Activated CD8-positive, alpha-beta T cell treated with anti-CD3 and anti-CD28 coated beads for 36 hours (primary cell): Measurements from ENCODE around the gene TBC1D1. TPM values are rescaled to one million over a fixed set of nuclear protein-coding genes. Genes with fewer than 3 reads are reported as not detected.

Source experiments
- ATAC-seq: fragments of 200-7000 bp; cut with Tn5 transposase; one replicate; pipeline ENCODE4 v1.10.0; 2021; ENCODE audit warnings: mild to moderate bottlenecking, moderate library complexity
- CTCF ChIA-PET: fragments of 350-600 bp; sonication (Branson Sonifier 250); formaldehyde crosslinking; loops from one replicate; lab custom pipeline; 2021; ENCODE audit warnings: antibody characterized with exemption; lab: Charles Lee
- POLR2A ChIA-PET: fragments of 350-600 bp; sonication (Branson Sonifier 250); formaldehyde crosslinking; loops from one replicate; lab custom pipeline; 2021; ENCODE audit warnings: antibody characterized with exemption; lab: Charles Lee
- DNase-seq: peaks from one replicate; pipeline ENCODE4 v3.0.0-alpha.2; 2020
- H3K27ac Mint-ChIP-seq: one replicate; pipeline ENCODE4 v1.8.0; 2021; ENCODE audit warnings: mild to moderate bottlenecking, mixed read lengths
- H3K27me3 Mint-ChIP-seq: one replicate; pipeline ENCODE4 v1.8.0; 2021; ENCODE audit warnings: mixed read lengths
- H3K36me3 Mint-ChIP-seq: one replicate; pipeline ENCODE4 v1.8.0; 2021; ENCODE audit warnings: low read depth, mixed read lengths
- H3K4me1 Mint-ChIP-seq: one replicate; pipeline ENCODE4 v1.8.0; 2021; ENCODE audit warnings: low read depth, mixed read lengths
- H3K4me3 Mint-ChIP-seq: one replicate; pipeline ENCODE4 v1.8.0; 2021; ENCODE audit warnings: mild to moderate bottlenecking, moderate library complexity, mixed read lengths
- H3K9me3 Mint-ChIP-seq: one replicate; pipeline ENCODE4 v1.8.0; 2021; ENCODE audit warnings: mixed read lengths
- intact Hi-C: fragments of 100-400 bp; cut with micrococcal nuclease; formaldehyde crosslinking; loops from one replicate; pipeline ENCODE4 v1.10.0; 2022
- total RNA-seq, 2 experiments: library from RNA; stranded (reverse); gene quantifications; one replicate each; pipeline ENCODE4 v1.2.3, GENCODE V29; 2021
- TF ChIP-seq, protein P1 (sequence below): fragments of 200-600 bp; IDR thresholded peaks from one replicate; pipeline ENCODE4 v1.8.0; 2022; ENCODE audit warnings: antibody characterized with exemption, mild to moderate bottlenecking

Gene TBC1D1
- total RNA-seq, 2 experiments from 2014 or later = 79.4 to 91.4 TPM

DNA sequence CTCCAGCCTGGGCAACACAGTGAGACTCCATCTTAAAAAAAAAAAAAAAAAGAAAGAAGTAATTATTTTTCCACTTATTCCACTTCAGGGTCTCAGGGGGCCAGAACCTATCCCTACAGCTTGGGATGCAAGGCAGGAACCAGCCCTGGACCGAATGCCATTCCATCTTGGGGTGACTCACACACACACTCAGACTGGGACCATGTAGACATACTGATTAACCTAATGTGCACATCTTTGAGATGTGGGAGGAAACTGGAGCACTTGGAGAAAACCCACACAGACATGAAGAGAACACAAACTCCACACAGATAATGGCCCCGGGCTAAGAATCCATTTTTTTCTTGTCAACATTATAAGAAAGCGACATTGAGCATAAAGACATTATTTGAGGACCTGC is 201.8 kb downstream of the TBC1D1 start:
- H3K27ac Mint-ChIP-seq = peak overlapping the region; percentile 31
- CTCF ChIA-PET = no interaction called here
- no peak for ATAC-seq
- POLR2A ChIA-PET = no interaction called here
- intact Hi-C loops = no loop called here
- H3K36me3 Mint-ChIP-seq = peaks cover 40% of the 10 kb centered on the region
- TF ChIP-seq, protein P1, sequence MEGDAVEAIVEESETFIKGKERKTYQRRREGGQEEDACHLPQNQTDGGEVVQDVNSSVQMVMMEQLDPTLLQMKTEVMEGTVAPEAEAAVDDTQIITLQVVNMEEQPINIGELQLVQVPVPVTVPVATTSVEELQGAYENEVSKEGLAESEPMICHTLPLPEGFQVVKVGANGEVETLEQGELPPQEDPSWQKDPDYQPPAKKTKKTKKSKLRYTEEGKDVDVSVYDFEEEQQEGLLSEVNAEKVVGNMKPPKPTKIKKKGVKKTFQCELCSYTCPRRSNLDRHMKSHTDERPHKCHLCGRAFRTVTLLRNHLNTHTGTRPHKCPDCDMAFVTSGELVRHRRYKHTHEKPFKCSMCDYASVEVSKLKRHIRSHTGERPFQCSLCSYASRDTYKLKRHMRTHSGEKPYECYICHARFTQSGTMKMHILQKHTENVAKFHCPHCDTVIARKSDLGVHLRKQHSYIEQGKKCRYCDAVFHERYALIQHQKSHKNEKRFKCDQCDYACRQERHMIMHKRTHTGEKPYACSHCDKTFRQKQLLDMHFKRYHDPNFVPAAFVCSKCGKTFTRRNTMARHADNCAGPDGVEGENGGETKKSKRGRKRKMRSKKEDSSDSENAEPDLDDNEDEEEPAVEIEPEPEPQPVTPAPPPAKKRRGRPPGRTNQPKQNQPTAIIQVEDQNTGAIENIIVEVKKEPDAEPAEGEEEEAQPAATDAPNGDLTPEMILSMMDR = no peak
- H3K4me3 Mint-ChIP-seq = no peak overlapping the region
- DNase-seq = no peak
- H3K4me1 Mint-ChIP-seq = peaks cover 17% of the 10 kb centered on the region
- no peaks in the 10 kb centered on the region for H3K9me3 Mint-ChIP-seq
- no peaks in the 10 kb centered on the region for H3K27me3 Mint-ChIP-seq

DNA sequence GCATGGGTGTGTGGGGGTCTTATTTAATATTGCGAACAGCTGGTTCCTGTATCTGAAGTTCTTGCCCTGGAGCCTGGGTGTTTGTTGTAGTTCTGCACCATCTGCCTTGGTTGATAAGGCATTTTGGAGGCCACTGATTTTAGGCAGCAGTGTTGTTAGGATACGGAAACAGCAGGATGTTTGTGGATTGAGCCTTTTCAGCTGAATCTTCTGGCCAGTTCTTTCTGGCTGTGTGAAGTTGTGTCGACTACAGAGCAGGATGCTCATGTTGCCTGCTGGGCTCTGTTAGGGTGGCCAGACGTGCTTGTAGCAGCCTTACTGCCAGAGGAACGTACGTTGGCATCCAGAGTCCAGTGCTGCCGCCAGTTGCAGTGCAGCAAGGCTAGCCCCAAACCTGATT is 203.5 kb downstream of the TBC1D1 start:
- Mint-ChIP-seq H3K27ac (no peak overlapping the region), H3K4me3 (no peak overlapping the region), H3K27me3 (no peaks in the 10 kb centered on the region), H3K4me1 (peaks cover 17% of the 10 kb centered on the region), H3K36me3 (peaks cover 46% of the 10 kb centered on the region), H3K9me3 (no peaks in the 10 kb centered on the region)
- DNase-seq = no peak
- CTCF ChIA-PET = interaction anchor here (1.0 kb wide), 2 partner anchors 32 to 73 kb away, joined by 3 read pairs; no protein-coding TSS in a partner anchor
- POLR2A ChIA-PET = no interaction called here
- ATAC-seq = no peak
- intact Hi-C loops = no loop called here
- TF ChIP-seq, protein P1 = no peak

DNA sequence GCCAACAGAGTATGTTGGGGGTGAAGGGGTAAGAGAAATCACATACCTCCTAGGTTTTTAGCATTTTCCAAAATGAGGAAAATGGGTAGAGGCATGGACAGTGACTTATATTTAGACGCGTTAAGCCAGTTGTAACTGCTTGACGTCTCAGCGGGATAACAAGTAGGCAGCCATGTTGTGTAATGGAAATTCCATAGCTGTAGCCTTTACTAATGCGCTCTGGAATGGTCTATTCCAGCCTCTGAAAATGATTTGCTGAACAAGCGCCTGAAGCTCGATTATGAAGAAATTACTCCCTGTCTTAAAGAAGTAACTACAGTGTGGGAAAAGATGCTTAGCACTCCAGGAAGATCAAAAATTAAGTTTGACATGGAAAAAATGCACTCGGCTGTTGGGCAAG is 204.8 kb downstream of the TBC1D1 start:
- TF ChIP-seq, protein P1 = no peak
- Mint-ChIP-seq H3K4me3 (no peak overlapping the region), H3K27me3 (no peaks in the 10 kb centered on the region), H3K36me3 (peaks cover 42% of the 10 kb centered on the region), H3K27ac (no peak overlapping the region), H3K9me3 (no peaks in the 10 kb centered on the region), H3K4me1 (peaks cover 13% of the 10 kb centered on the region)
- no peak for DNase-seq
- no peak for ATAC-seq
- intact Hi-C loops = no loop called here
- ChIA-PET CTCF (interaction anchor here (2.1 kb wide), 1 partner anchor 84 kb away, joined by 8 read pairs; no protein-coding TSS in a partner anchor), POLR2A (no interaction called here)

DNA sequence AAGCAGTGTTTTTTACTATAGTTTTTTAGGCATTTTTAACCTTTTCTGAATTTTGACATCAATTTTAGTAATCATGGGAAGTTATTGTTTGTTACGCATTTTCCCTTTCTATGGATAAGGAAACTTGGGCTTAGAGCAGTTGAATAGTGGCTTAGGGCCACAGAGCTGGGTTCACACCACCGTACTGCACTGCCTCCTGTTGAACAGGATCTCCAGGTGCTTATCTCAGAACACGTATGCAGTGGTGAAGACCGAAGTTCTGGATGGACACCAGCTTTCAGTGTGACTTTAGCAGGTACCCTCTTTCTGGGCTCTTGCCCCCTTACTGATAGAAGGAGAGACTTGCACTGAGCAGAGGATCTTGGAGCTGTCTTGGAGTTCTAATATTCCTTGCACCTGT is 206.9 kb downstream of the TBC1D1 start:
- CTCF ChIA-PET = interaction anchor here (1.0 kb wide), 1 partner anchor 66 kb away, joined by 3 read pairs; no protein-coding TSS in a partner anchor
- H3K27ac Mint-ChIP-seq = no peak overlapping the region

DNA sequence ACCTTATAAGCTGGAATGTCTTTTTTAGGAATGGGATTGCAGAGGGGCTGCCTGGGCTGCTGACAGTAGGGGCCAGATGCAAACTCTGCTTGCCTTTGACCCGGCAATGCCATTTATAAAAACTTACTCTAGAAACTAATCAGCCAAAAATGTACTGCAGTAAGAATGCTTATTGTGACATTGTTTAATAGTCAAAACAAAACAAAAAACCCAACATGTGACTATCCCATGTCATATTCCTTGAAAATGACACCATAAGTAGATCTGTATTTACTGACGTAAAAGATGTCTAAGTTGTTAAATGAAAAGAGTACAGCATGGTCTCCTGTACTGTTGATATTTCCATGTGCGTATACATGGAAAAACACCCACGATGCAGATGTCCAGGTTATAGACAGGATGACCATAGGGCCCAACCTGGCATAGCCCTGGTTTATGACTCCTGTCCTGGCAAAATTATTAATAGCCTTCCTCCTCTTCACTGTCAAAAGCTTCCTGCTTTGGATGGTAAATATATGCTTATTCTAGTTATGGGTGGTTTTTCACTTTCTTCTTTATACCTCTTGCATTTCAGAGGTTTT is 208.2 kb downstream of the TBC1D1 start:
- Mint-ChIP-seq H3K4me1 (peaks cover 6% of the 10 kb centered on the region), H3K36me3 (peaks cover 33% of the 10 kb centered on the region), H3K9me3 (no peaks in the 10 kb centered on the region), H3K27me3 (no peaks in the 10 kb centered on the region), H3K4me3 (no peak overlapping the region), H3K27ac (no peak overlapping the region)
- intact Hi-C loops = no loop called here
- TF ChIP-seq, protein P1 = no peak
- POLR2A ChIA-PET = no interaction called here
- DNase-seq = no peak
- ATAC-seq = no peak
- CTCF ChIA-PET = interaction anchor here (1.6 kb wide), 1 partner anchor 9 kb away, joined by 5 read pairs; no protein-coding TSS in a partner anchor

More for the DNA sequence above, 206.9 kb downstream of the TBC1D1 start:
- H3K9me3 Mint-ChIP-seq = no peaks in the 10 kb centered on the region
- DNase-seq (no peak), ATAC-seq (no peak)
- H3K4me1 Mint-ChIP-seq = peaks cover 6% of the 10 kb centered on the region
- H3K36me3 Mint-ChIP-seq = peaks cover 34% of the 10 kb centered on the region
- H3K4me3 Mint-ChIP-seq = no peak overlapping the region
- POLR2A ChIA-PET = interaction anchor here (0.6 kb wide), 1 partner anchor 82 kb away, joined by 3 read pairs; no protein-coding TSS in a partner anchor
- TF ChIP-seq, protein P1 = no peak
- no peaks in the 10 kb centered on the region for H3K27me3 Mint-ChIP-seq
- intact Hi-C loops = no loop called here
